HG03159 (cell line): Measurements from ENCODE around the gene SYT14.
"Not testable (repeated sequence)": the region's sequence is repeated elsewhere in the genome, so short reads cannot be mapped to it uniquely, and the experiment has no call there.

ENCODE experiments used
- ATAC-seq: cut with Tn5 transposase; IDR thresholded peaks from one replicate; pipeline ENCODE4 v1.9.1; 2021; ENCODE audit warnings: mild to moderate bottlenecking, moderate library complexity; ENCODE audit not compliant: unreplicated experiment

The SYT14 gene

DNA sequence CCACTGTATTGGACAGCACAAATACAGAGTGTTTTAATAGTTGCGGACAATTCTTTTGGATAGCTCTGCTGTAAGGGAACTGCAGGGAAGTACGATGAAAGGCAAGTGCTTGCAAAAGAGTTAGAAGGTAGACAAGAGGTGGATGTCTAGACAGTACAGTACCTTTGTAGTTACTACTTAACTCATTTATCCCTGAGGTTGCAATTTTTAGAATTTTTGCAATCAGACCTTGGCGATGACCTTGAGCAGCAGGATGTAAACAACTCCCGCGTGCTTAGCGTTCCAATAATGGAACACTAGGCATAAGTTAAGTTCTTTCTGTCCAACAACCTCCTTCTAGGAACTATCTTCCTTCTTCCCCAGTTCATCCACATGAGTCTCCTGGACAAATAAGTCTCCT is 1.9 kb upstream of the SYT14 start:
- no peak for ATAC-seq

DNA sequence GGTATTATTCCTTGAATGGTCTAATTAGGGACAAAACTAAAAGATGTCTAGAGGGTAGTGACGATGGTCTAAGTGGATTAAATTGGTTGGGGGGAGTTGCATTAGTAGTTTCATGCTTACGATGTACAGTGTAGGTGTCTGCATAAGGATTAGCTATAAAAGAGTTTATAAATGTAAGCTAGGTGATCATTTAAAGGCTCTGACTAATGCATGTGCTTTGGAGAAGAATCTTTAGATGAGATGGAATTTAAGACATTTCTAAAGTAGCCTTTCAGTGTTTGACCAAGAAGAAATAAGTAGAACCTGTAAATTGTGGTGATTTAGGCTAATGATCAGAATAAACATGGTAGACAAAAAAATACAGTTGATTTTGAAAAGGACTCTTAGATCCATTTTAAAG is 7.4 kb downstream of the SYT14 start:
- ATAC-seq = no peak

DNA sequence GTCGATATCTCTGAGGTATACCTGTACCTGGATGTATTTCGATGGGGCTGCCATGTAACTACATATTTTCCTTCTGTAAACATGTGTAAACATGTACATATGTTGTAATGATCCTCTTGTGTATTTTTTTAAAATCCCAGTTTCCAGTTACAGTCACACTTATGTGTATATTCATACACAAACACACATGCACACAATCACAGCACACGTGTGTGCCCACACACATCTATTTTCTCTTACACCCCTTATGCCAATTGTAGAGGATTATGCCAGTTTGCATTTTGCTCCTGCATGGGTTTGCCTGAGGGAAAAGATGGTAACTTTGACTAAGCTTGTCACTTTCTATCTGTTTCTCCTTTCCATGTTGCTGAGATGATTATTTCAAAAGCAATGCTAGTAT is 10.1 kb downstream of the SYT14 start:
- no peak for ATAC-seq

DNA sequence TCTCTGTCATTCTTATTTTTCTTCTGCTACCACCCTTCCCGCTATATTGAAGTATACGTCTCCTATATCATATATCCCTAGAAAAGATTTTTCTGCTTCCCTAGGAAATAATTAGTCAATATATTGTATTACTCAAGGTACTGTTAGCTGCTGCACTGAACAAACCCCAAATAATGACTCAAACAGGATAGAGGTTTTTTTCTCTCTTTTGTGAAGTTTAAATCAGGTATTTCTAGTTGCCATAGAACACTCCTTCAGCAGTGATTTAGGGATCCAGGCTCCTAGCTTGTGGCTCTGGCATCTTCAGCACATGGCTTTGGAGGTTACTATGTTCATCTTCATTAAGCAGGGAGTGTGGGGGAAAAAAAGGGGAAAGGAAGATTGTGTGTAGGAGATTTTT is 18.1 kb downstream of the SYT14 start:
- no peak for ATAC-seq

DNA sequence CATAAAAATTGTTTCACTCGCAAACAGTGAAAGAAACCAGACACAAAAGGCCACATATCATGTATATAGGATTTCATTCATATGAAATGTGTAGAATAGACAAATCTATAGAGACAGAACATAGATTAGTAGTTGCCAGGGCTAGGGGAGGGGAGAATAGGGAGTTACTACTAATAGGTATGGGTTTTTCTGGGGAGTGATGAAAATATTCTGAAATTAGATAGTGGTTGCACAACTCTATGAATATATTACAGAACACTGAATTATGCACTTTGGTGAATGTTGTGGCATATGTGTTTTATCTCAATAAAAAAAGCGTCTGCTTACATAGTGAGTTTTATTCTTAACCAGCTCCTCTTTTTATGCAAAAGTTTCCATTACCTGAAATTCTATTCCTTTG is 21.6 kb downstream of the SYT14 start:
- no peak for ATAC-seq

DNA sequence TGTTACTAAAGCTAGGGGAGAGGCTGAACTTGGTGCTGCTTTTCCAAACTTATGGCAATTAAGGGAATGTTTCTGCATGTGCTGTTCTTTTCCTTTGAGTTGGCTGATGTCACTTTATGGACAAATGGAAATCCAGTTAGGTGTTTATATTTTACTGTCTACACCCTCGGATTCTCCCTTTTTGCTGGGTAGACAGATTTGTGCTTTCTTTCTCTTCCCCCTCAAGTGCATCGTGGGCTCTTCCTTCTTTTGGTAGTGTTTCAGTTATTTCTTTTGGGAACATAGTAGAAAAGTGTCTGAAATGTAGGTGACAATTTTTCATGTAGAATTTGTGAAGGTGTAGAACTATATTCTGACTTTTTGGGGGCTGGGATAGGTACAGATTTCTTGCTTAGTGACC is 22.9 kb downstream of the SYT14 start:
- ATAC-seq = no peak

DNA sequence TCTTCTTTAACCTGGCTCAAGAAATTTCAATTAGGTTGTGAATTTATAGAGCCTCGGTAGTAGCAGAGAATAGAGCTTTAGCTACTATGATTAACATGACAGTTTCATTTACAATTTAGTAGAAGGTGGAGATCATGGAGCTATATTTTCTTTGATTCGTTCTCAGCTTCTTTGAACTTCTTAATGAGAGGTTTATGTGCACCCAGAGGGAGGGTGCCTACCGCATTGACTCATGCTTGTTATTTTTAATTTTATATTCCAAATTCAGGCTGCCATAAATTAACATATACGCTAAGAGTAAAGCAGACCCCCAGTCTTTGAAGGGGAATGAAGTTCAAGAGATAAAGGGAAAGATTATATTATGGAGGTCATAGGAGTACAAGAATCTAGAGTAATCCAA is 24.4 kb downstream of the SYT14 start:
- ATAC-seq = no peak

DNA sequence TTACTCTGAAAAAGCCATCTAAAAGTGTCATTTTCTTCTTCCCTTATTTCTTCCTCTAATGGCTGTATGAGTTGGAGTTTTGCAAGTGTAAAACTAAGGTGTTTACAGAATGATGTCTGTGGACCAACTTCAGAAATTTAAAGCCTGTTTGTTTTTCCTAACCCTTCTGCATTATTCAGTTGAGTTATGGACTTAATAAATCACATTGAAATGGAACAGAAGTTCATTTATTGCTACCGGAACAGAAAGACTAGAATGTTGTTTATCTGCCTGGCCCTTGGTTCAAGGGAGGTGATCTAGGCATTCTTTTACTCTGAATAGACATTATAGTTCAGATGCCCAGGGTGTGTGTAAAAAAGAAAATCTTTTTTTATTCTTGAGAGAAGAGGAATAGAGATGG is 24.8 kb downstream of the SYT14 start:
- no peak for ATAC-seq

DNA sequence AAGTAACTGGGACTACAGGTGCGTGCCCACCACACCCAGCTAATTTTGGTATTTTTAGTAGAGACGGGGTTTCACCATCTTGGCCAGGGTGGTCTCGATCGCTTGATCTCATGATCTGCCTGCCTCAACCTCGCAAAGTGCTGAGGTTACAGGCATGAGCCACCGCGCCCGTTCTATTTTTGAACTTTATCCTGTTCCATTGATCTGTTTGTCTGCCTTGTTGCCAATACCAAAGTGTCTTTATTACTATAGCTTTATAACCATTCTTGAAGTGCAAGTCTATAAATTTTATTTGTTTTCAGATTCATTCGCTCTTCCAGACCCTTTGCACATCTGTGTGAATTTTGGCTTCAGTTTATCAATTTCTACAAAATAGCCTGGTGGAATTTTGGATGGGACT is 28.0 kb downstream of the SYT14 start:
- no peak for ATAC-seq

DNA sequence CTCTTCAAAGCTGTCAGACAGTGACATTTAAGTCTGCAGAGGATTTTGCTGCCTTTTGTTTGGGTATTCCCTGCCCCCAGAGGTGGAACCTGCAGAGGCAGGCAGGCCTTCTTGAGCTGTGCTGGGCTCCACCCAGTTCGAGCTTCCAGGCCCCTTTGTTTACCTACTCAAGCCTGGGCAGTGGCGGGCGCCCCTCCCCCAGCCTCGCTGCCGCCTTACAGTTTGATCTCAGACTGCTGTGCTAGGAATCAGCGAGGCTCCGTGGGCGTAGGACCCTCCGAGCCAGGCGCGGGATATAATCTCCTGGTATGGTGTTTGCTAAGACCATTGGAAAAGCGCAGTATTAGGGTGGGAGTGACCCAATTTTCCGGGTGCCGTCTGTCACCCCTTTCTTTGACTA is 40.7 kb downstream of the SYT14 start:
- not testable (repeated sequence) for ATAC-seq

DNA sequence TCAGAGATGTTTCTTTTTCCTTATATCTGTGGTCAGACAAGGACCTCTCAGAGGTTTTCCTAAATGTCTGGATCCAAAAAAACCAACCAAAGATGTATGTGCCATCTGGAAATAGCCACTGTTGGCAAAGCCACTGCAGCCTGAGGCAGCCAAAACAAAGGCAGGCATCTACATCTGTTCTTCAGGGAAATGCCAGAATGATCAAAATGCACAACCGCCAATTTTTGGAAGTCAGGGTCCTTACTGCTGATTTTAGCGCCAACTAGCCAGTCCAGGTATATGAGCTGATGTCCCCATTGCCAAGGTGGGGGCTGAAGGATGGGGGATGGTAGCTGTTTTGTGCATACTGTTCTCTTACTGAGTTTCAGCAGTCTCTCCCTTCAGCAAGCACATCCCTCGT is 45.9 kb downstream of the SYT14 start:
- no peak for ATAC-seq

DNA sequence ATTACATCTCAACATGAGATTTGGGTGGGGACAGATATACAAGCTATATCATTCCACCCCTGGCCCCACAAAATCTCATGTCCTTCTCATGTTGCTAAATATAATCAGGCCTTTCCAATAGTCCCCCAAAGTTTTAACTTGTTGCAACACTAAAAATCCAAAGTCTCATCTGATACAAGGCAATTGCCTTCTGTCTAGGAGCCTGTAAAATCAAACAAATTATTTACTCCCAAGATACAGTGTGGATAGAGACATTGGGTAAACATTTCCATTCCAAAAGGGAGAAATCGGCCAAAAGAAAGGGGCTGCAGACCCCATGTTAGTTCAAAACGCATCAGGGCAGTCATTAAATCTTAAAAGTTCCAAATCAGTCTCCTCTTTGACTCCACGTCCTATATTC is 47.0 kb downstream of the SYT14 start:
- ATAC-seq = no peak

DNA sequence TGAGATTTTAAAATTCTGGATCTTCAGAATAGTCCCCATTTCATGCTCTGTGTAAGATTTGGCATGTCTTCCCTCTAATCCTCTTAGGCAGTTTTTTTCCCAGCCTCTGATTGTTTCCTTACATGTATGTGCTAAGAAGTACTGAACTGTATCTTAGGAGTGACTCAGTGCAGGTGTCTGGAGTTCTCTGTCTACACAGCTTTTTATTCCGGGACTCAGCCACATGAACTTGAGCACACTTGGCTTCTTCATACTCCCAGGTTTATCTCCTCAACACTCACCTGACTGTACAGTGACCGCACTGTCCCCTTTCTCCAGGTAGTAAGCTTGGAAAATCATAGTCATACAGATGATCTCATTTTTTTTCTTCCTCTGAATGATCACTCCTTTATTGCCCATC is 50.7 kb downstream of the SYT14 start:
- no peak for ATAC-seq

DNA sequence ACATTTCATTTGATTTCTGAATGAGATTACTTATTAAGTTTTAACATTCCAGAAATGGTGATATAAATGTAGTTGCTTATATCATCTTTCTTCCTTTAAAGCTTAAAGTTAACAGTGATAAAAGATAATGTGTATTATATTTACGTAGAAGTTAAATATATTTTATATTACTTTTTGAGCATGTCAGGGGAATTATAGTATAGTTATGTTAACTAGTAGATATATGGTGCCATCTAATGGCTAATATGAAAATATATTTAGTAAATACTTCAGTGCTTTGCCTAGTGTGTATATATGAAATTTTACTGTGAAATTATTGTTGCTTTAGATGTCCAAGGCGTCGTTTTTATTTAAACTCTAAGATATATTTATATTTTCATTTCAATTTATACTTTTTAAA is 51.5 kb downstream of the SYT14 start:
- ATAC-seq = no peak

DNA sequence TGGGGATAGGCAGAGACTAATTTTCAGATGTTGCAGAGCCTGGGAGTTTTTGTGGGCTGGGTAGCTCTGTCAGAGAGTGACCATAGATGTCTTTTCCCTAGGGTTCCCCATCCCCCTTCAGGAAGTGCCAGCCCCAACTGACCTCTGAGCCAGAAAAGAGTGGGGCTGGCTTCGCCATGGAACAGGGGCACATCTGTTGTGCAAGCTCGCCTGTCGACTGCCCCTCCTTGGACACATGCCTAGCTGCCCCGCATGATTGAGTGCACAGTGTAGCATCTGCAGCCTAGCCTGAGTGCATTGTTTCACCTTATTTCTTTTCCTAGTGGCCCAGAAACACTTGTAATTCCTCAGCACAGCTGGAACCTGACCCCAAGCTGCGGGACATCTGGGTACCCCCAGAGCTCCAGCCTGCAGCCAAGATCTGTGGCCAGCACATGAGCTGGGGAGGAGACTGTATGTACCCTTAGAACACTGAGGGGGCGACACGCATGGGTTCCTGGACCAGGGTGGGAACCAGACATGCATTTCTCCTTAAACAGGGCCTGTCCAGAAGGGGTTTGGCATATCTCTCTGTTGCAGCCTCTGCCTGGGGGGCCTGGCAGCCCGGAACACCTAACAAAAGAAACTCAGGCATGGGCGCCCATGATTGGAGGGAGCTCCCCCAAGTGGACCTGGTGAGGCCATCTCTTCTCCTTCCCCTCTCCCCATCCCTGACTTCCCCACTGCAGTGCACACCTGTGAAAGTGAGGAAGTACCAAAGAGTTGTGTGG is 55.2 kb downstream of the SYT14 start:
- ATAC-seq = no peak

DNA sequence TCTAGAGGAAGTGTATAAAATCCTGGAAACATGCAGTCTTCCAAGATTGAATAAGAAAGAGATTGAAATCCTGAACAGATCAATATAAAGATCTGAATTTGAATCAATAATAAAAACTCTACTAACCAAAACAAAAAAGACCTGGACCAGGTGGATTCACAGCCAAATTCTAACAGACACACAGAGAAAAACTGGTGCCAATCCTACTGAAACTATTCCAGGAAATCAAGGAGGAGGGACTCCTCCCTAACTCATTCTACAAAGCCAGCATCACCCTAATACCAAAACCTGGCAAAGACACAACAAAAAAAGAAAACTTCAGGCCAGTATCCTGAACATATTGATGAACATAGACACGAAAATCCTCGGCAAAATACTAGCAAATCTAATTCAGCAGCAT is 58.3 kb downstream of the SYT14 start:
- ATAC-seq = no peak

DNA sequence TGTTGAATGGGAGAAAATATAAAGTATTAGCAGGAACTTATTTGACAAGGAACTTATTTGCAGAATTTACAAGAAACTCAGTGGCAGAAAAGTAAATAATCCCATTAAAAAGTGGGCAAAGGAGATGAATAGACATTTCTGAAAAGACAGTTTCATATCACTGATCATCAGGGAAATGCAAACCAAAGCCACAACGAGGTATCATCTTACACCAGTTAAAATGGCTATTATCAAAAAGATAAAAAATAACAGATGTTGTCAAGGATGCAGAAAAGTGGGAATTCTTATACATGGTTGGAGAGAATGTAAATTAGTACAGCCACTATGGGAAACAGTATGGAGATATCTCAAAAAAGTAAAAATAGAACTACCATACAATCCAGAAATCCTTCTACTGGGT is 61.0 kb downstream of the SYT14 start:
- ATAC-seq = no peak

DNA sequence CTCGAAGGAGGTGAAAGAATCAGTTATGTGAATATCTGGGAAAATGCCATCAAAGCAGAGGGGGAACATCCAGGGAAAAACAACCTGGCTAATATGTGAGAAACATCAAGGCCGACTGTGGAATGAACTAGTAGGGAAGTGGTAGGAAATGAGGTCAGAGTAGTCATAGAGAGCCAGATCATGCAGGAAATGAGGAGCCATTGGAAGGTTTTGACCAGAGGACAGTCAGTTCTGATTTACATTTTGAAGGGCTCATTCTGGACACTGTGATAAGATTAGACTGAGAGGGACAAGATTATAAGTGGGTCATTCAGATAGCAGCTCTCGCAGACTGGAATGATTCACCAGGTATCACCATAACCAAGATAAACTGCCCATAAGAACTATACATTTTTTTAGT is 63.7 kb downstream of the SYT14 start:
- ATAC-seq = no peak

DNA sequence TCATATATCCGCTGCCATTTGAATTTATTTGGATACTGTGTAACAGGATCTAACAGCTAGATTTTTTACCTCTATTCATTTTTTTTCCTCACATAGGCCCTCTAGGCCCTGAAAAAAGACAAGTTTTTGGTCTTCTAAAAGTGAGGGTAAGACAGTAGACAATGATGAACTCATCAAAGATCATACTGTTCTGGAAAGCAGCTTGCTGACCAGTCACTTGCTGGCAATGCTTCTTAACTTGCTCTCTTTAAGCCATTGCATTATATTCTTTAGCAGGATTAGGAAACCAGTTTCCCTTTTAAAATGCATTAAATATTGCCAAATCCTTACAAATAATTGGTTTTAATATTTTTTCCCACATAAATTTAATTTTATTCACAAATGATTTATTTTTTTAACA is 65.5 kb downstream of the SYT14 start:
- ATAC-seq = no peak

DNA sequence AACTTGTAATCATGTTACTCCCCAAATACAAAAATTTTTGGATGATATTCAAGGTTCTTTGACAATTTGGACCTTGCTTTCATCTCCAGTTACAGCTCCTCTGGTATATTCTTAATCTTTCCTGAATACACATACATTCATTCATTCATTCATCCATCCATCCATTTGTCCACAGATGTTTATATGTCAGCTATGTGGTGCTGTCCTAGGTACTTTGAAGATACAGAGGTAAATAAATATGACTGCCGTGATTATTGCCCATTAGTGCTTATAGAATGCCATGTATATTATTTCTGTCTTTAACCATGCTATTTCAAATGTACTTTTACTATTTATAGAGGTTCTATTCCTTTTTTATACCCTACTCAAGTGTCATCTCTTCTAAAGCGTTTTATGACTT is 72.1 kb downstream of the SYT14 start:
- no peak for ATAC-seq

DNA sequence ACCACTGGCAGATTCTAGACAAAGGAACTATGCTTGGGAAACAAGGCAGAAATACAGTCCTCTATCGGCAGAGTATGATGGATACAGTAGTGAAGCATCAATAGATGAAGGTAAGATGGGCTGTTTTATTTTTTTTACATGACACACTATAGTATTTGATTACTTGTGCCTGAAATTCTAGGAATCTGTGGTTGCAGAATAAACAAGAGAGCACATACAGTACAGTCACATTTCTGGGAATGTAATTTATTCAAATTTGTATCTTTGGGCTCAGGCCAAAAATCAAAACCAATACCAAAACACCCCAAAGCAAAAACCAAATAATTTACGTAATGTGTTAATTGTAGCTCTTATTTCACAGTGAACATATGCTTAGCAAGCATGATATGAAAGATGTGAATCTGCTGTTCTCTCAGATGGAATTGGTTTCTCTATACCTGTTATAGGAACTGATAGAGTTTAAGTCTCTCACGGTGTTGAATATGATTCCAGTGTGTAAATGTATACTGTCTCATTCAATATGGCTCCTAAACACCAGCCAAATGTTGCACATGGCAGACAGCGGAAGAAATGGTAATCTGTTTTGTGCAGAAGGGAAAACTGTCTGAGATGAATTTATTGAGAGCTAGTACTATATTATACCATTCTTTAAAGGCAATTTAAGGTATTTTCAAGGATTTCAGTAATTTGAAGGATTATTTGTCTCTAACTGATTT is 83.3 kb downstream of the SYT14 start:
- no peak for ATAC-seq

DNA sequence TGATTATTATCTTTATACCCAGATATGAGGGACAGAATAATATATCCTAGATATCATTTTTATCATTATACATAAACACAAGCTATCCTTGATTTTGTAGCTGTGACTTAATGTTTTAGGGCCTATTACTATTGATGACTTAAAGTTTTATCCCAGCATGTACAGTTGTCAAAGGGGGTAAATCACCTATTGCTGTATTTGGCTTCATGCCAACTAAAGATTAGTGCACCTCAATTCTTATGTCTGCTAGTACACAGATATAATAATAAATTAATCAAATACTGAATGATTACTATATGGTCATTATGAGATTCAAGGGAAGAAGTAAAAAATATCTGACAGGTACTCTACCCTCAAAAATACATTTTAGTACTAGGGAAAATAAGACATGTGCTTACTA is 84.0 kb downstream of the SYT14 start:
- no peak for ATAC-seq

DNA sequence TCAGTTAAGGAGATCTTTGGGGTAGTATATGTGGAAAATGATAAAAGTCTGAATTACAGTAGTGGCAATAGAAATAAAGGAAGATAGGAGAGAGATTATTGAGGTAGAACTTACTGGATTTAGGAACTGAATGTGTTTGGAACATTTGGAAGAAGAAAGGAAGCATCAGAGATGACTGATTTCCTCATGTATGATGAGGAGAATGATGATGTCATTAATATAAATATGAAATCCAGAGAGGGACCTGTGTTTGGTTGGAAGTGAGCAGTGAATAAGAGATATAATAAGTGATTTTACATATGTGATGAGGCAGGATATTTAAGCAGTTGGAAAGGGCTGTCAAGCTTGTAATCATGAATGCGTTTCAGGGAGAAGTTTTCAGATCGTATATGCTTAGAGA is 86.3 kb downstream of the SYT14 start:
- no peak for ATAC-seq
